Hair follicular keratinocyte (primary cell): ENCODE measurements around the gene COX8A. TPM values are rescaled to one million over a fixed set of nuclear protein-coding genes. Genes with fewer than 3 reads are reported as not detected.

Experiments
- total RNA-seq: library from RNA; depleted of rRNA; stranded (reverse); fragments of >200 nt; gene quantifications from 2 replicates; pipeline ENCODE4 v1.2.3, GENCODE V29; 2015

The COX8A gene
- total RNA-seq = 536 and 589 TPM in 2 replicates

DNA sequence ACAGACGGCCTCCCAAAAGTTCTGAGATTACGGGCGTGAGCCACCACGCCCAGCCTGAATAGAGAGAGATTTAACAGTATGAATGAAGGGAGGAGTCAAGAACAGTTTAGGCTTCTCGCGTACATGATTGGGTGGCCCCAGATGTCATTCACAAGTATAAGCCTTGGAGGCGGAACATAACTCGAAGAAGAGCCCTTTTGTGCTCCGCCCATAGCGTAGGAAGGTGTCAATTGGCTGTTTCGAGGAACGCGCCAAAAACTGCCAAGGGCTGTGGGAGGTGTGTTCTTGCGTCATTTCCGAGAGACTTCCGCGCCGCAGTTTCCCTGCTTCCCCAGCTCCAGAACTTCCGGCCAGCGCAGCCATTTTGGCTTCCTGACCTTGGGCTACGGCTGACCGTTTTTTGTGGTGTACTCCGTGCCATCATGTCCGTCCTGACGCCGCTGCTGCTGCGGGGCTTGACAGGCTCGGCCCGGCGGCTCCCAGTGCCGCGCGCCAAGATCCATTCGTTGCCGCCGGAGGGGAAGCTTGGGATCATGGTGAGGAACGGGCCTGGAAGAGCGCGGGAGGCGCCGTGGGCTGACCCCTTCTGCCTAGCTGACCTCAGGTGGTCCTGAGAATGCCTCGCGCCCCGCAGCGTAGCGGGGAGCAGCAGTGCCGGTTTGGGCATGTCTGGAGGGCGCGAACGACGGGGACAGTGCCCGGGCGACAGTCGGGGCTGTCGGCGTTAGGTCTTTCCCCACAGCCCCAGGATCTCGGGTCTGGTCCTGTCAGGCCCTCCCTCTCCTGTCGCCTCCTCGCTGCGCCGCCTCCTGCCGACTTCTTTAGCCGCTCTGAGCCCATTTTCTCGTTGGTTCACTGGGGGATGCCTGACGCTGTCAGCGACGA is at the start of gene COX8A:
TSS of gene COX8A (plus strand) at position 362 of the 885 bp plus-strand sequence. CDS start at position 423, 61 bp downstream.

GRCh38 chr11:63938479-63939396 is 35.7 kb upstream of the COX8A start, which contains the start of gene NAA40:
NAA40 (plus strand) TSS chr11:63939002; CDS start chr11:63939097, 95 bp downstream.

GRCh38 chr11:63986156-63986931 is 11.9 kb downstream of the COX8A start, which contains the start of gene OTUB1:
OTUB1 (plus strand) TSS chr11:63986438; CDS start chr11:63986457, 19 bp downstream.

Other genes with a start within 250 kb of the COX8A start
- 4.1 and 4.9 TPM in 2 replicates for gene ZFTA, start 205.8 kb upstream of the COX8A start, total RNA-seq
- gene SPINDOC, start 161.2 kb upstream of the COX8A start, total RNA-seq = 18.1 and 19.2 TPM in 2 replicates
- 31.7 and 33.3 TPM in 2 replicates for gene MARK2, start 135.5 kb upstream of the COX8A start, total RNA-seq
- gene RCOR2, start 57.5 kb upstream of the COX8A start, total RNA-seq = 0.23 and 0.34 TPM in 2 replicates
- gene NAA40, start 35.6 kb upstream of the COX8A start, total RNA-seq = 6.9 and 7.3 TPM in 2 replicates
- 121 and 139 TPM in 2 replicates for gene OTUB1, start 11.8 kb downstream of the COX8A start, total RNA-seq
- under 0.01 and 0.04 TPM in 2 replicates for gene FLRT1, start 61.3 kb downstream of the COX8A start, total RNA-seq
- 9.5 and 33.2 TPM in 2 replicates for gene MACROD1, start 191.5 kb downstream of the COX8A start, total RNA-seq
- 109 and 224 TPM in 2 replicates for gene STIP1, start 211.6 kb downstream of the COX8A start, total RNA-seq
- 0.08 and 0.91 TPM in 2 replicates for gene FERMT3, start 232.1 kb downstream of the COX8A start, total RNA-seq